Omental fat pad (tissue), 4 donors: ENCODE results near the gene TEX53. TPM values are rescaled to one million over a fixed set of nuclear protein-coding genes. Genes with fewer than 3 reads are reported as not detected.

Experiments
- ATAC-seq: fragments of 150-250 bp; one replicate; pipeline ENCODE4 v1.9.1; 2016; ENCODE audit warnings: mild to moderate bottlenecking, moderate library complexity; ENCODE audit not compliant: low FRiP score
- DNase-seq: peaks from one replicate; pipeline ENCODE4 v3.0.0-alpha.2; 2019; ENCODE audit warnings: low spot score
- CTCF ChIP-seq, 3 donors: fragments of 450-650 bp; IDR thresholded peaks; one replicate each; pipeline ENCODE4 v1.5.1; 2016 to 2017; ENCODE audit warnings: antibody characterized with exemption in 3 of 3, mild to moderate bottlenecking in 3 of 3, moderate library complexity in 2 of 3
- total RNA-seq, 4 donors: library from RNA; depleted of rRNA; stranded (reverse); fragments of >200 nt; gene quantifications; one replicate each; pipeline ENCODE4 v1.1.0, GENCODE V29; 2016

The TEX53 gene
- total RNA-seq, 4 donors from 2014 or later: not detected

DNA sequence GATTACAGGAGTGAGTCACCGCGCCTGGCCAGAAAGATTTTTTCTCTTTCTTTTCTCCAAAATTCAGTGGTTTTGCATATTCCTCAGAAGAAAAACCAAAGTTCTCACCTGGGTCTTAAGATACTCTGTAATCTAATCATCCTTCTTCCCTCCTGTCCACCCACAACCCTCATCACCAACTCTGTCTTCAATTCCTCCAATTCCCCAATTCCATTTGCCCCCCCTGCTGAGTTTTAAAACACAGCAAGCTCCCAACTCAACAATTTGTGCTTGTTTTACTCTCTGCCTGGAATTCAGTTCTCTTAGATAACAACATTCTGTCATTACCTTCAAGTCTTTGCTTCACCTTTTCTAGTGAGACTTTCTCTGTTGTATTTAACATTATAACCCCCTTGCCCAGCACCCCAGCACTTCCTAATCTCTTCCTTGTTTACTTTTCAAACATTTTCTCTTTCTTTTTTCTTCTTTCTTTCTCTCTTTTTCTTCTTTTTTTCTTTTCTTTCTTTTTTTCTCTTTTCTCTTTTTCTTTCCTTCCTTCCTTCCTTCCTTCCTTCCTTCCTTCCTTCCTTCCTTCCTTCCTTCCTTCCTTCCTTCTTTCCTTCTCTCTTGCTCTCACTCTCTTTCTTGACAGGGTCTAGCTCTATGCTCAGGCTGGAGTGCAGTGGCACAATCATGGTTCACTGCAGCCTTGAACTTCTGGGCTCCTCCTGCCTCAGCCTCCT is 16.6 kb upstream of the TEX53 start:
- TF ChIP-seq CTCF (IDR thresholded peaks at IDR 0.05): no peak
- ATAC-seq (no peak), DNase-seq (no peak)

GRCh38 chr9:114671605-114672004 is 14.0 kb upstream of the TEX53 start:
- TF ChIP-seq CTCF (IDR thresholded peaks at IDR 0.05): no peak
- no peak for ATAC-seq
- no peak for DNase-seq

DNA sequence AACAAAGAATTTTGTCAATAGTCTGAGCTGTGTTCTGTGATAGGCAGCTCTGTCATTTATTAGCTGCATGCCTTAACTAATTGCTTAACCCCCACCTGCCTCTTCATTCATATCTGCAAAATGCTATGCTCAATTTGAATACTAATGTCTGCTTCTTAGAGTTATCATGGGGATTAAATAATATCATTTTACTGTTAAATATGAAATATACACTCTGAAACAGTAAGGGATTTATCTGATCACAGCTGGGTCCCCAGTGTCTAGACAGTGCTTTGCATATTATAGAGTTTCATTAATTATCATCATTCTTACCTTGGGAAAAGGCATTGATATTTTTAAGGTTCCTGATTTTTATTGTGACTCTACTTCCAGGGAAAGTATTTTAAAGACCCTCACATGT is 12.4 kb upstream of the TEX53 start:
- DNase-seq: no peak
- no peak for TF ChIP-seq CTCF (IDR thresholded peaks at IDR 0.05)
- no peak for ATAC-seq

DNA sequence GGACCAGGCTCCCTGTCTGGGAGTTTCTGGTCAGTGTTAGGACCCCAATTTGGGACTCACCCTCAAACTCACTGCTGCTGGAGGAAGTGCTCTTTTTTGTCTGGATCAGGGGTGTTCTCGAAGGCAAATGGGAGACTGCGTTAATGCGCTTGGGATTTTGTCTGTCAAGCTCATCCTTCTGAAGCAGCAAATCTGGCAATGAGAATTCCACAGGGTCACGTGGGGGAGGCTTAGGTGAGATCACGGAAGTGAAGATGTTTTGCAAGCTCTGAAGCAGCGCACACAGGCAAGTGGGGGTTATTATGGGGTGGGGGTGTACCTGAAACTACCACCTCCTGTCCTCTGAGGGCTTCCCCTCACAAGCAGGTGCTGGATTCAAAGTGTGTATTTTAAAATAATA is 10.5 kb upstream of the TEX53 start:
- TF ChIP-seq CTCF (IDR thresholded peaks at IDR 0.05): no peak
- DNase-seq: no peak
- no peak for ATAC-seq

DNA sequence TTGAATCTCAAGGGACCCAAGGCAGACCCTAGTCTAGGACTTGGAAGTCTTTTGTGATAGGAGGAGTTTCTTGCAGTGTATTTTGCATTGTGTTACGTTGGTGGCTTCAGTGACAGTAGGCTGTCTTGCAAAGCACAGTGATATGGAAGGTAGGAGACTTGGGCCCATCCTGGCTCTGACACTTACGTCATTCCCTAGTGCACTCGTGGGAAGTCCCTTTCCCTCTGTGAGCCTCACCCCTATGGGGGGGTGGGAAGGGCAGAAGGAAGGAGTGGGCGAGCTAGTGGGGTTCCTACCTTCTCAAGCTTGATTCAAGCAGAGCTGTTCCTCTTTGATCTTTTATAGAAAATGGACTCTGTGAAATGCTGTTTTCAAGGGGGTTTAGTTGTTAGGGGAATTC is 9.2 kb upstream of the TEX53 start:
- TF ChIP-seq CTCF (IDR thresholded peaks at IDR 0.05): no peak
- DNase-seq: no peak
- ATAC-seq: no peak

DNA sequence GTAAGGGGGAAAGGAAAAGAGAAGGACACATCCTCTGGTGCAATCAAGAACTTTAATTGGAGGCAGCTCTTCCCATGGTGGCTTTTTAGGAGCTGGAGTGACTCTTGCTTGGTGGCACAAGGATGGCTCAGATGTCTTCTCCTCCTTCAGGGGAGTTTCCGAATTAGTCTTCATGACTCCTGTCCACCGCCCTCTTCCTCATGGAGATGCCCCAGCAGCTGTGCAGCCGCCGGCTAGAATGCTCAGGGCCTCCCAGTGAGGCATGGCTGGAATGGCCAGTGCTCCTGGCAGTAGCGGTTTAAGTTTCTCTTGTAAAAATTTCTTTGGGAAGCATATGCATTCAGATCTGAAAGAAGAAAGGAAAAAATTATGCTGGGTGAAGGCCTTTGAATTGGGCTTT is 8.8 kb upstream of the TEX53 start:
- TF ChIP-seq CTCF (IDR thresholded peaks at IDR 0.05): no peak
- ATAC-seq (no peak), DNase-seq (no peak)

- TF ChIP-seq CTCF (IDR thresholded peaks at IDR 0.05): no peak
- ATAC-seq: no peak
- no peak for DNase-seq
Observed at GRCh38 chr9:114664181-114664580, 6.6 kb upstream of the TEX53 start.
